HepG2 (cell line): ENCODE data around the gene MRPL48. TPM values are rescaled to one million over a fixed set of nuclear protein-coding genes. Genes with fewer than 3 reads are reported as not detected.
A peak's percentile ranks its signal among the peaks of the same experiment; 100 is the strongest.

ENCODE experiments used
- ATAC-seq: fragments of 200-7000 bp; cut with Tn5 transposase; 3 replicates; pipeline ENCODE4 v1.9.1; 2020; ENCODE audit warnings: mild to moderate bottlenecking, moderate library complexity
- BruUV-seq: library from RNA; stranded (reverse); fragments of 400-500 nt; replicated peaks from 2 replicates; lab custom pipeline; 2021; lab: Mats Ljungman, UMichigan
- CTCF ChIA-PET: fragments of 300-600 bp; formaldehyde crosslinking; extraction: SDS; loops from one replicate; lab custom pipeline; 2021; ENCODE audit warnings: low total read pairs, inconsistent platforms, low intra/inter-chr PET ratio; lab: Yijun Ruan, JAX
- POLR2A ChIA-PET: fragments of 350-600 bp; sonication (Branson Sonifier 250); formaldehyde crosslinking; loops from one replicate; lab custom pipeline; 2020; ENCODE audit warnings: antibody characterized with exemption, inconsistent platforms; lab: Yijun Ruan, JAX
- DNase-seq: peaks from one replicate; pipeline ENCODE4 v3.0.0-alpha.2; 2015; ENCODE audit warnings: low spot score
- FAIRE-seq: peaks from 3 replicates; lab custom pipeline; 2011; peaks lifted over from hg19 to GRCh38; lab: Jason Lieb, UNC
- H2AFZ ChIP-seq: one replicate; pipeline ENCODE4 v1.6.1; 2011; ENCODE audit warnings: low read length, inconsistent platforms
- H3K27ac ChIP-seq: fragments of 300-600 bp; 3 replicates; pipeline ENCODE4 v1.8.0; 2011; ENCODE audit warnings: mixed run types, mild to moderate bottlenecking, mixed read lengths, low read length, inconsistent platforms; ENCODE audit not compliant: insufficient read depth; ENCODE audit errors: extremely low read length
- H3K27me3 ChIP-seq, 2 experiments: fragments of 200-600 bp in 1 of 2; 2 replicates in 1 of 2; 3 replicates in 1 of 2; pipeline versions ENCODE4 v1.6.0 to v1.8.0; 2011; ENCODE audit warnings: low read length in 2 of 2, mild to moderate bottlenecking in 2 of 2, moderate library complexity in 2 of 2, inconsistent platforms in 1 of 2; ENCODE audit not compliant: insufficient read depth in 2 of 2, control insufficient read depth in 1 of 2
- H3K36me3 ChIP-seq, 2 experiments: fragments of 200-600 bp in 1 of 2; replicated peaks in 1 of 2; 2 replicates in 1 of 2; 3 replicates in 1 of 2; pipeline versions ENCODE4 v1.5.1 to v1.8.0; 2011; ENCODE audit warnings: low read length in 2 of 2, inconsistent platforms in 1 of 2; ENCODE audit not compliant: insufficient read depth in 2 of 2, control insufficient read depth in 1 of 2
- H3K4me1 ChIP-seq: 2 replicates; pipeline ENCODE4 v1.5.1; 2012; ENCODE audit warnings: low read length, inconsistent platforms; ENCODE audit not compliant: insufficient read depth
- H3K4me2 ChIP-seq: 2 replicates; pipeline ENCODE4 v1.6.0; 2011; ENCODE audit warnings: low read depth, low read length, inconsistent platforms
- H3K4me3 ChIP-seq, 3 experiments: fragments of 200-600 bp in 1 of 3; sonication (generic), shearing (Covaris generic) in 1 of 3; replicated peaks in 1 of 3; 2 replicates each; pipeline ENCODE4 v1.5.1; 2011 to 2016; ENCODE audit warnings: low read length in 3 of 3, inconsistent platforms in 2 of 3, low read depth in 2 of 3, mild to moderate bottlenecking in 2 of 3, control low read depth in 1 of 3, mixed read lengths in 1 of 3; ENCODE audit not compliant: insufficient read depth in 1 of 3
- H3K79me2 ChIP-seq: one replicate; pipeline ENCODE4 v1.6.1; 2011; ENCODE audit warnings: low read length, inconsistent platforms; ENCODE audit not compliant: insufficient read depth
- H3K9ac ChIP-seq: 2 replicates; pipeline ENCODE4 v1.6.0; 2011; ENCODE audit warnings: mild to moderate bottlenecking, low read depth, low read length, inconsistent platforms; ENCODE audit not compliant: insufficient read depth
- H3K9me3 ChIP-seq: 2 replicates; pipeline ENCODE4 v1.5.1; 2012; ENCODE audit warnings: mild to moderate bottlenecking, low read length
- H4K20me1 ChIP-seq: 2 replicates; pipeline ENCODE4 v1.6.0; 2011; ENCODE audit warnings: inconsistent platforms, mild to moderate bottlenecking, low read length, moderate library complexity; ENCODE audit not compliant: insufficient read depth
- ATF7 ChIP-seq, 2 experiments: fragments of 450-650 bp in 1 of 2; sonication (generic) in 1 of 2; formaldehyde crosslinking in 1 of 2; IDR thresholded peaks; 2 replicates each; pipeline versions ENCODE4 v1.4.0 to v1.6.1; 2016 to 2020; ENCODE audit warnings: antibody characterized with exemption in 1 of 2, mild to moderate bottlenecking in 1 of 2, missing genetic modification reagents in 1 of 2
- HNF1B ChIP-seq: sonication (generic); formaldehyde crosslinking; IDR thresholded peaks from 2 replicates; pipeline ENCODE4 v1.5.1; 2020; ENCODE audit warnings: mild to moderate bottlenecking, moderate library complexity, missing genetic modification reagents
- NCOA1 ChIP-seq: sonication (generic); formaldehyde crosslinking; IDR thresholded peaks from 2 replicates; pipeline ENCODE4 v1.9.0; 2021; ENCODE audit warnings: missing genetic modification reagents
- PLRG1 ChIP-seq: fragments of 450-650 bp; conservative IDR thresholded peaks from 2 replicates; pipeline ENCODE4 v1.6.1; 2016
- TCF12 ChIP-seq, 2 experiments: fragments of 450-650 bp in 1 of 2; sonication (generic) in 1 of 2; formaldehyde crosslinking in 1 of 2; IDR thresholded peaks; 2 replicates each; pipeline versions ENCODE4 v1.6.1 to v1.8.0; 2017 to 2022; ENCODE audit warnings: antibody characterized with exemption in 1 of 2, mild to moderate bottlenecking in 1 of 2, missing genetic modification reagents in 1 of 2, moderate library complexity in 1 of 2
- TFDP1 ChIP-seq: IDR thresholded peaks from 2 replicates; pipeline ENCODE4 v1.6.1; 2016; ENCODE audit warnings: missing compliant biosample characterization, missing genetic modification reagents, borderline replicate concordance
- ZBTB39 ChIP-seq: sonication (generic); formaldehyde crosslinking; IDR thresholded peaks from 2 replicates; pipeline ENCODE4 v1.5.0; 2020; ENCODE audit warnings: missing genetic modification reagents
- ZNF33A ChIP-seq: sonication (generic); formaldehyde crosslinking; IDR thresholded peaks from 2 replicates; pipeline ENCODE4 v1.5.1; 2020; ENCODE audit warnings: missing genetic modification reagents, mild to moderate bottlenecking, moderate library complexity, borderline replicate concordance
- ZNF430 ChIP-seq: sonication (generic); formaldehyde crosslinking; IDR thresholded peaks from 2 replicates; pipeline ENCODE4 v1.9.0; 2021; ENCODE audit warnings: mild to moderate bottlenecking, missing genetic modification reagents
- ZNF556 ChIP-seq: sonication (generic); formaldehyde crosslinking; IDR thresholded peaks from 2 replicates; pipeline ENCODE4 v1.4.0; 2020; ENCODE audit warnings: mild to moderate bottlenecking, missing genetic modification reagents, borderline replicate concordance
- ZNF83 ChIP-seq: sonication (generic); formaldehyde crosslinking; IDR thresholded peaks from 2 replicates; pipeline ENCODE4 v1.4.0; 2020; ENCODE audit warnings: missing genetic modification reagents, mild to moderate bottlenecking, borderline replicate concordance
- WGBS: methylation state at CpG from one replicate; pipeline ENCODE4 v1.1.6; 2017; ENCODE audit warnings: low lambda C conversion rate; 5-methylcytosine and 5-hydroxymethylcytosine counted together
- in situ Hi-C: cut with HindIII; loops from 2 replicates; pipeline ENCODE4 v1.10.0; 2017; ENCODE audit warnings: low pct_unique_long_range_greater_than_20kb; ENCODE audit not compliant: extremely low pct_ligation_motif_present
- intact Hi-C: fragments of 100-400 bp; cut with micrococcal nuclease; formaldehyde crosslinking; loops from one replicate; pipeline ENCODE4 v1.10.0; 2022; ENCODE audit not compliant: unreplicated experiment
- polyA plus RNA-seq, 8 experiments: library from polyadenylated mRNA; depleted of rRNA in 3 of 8; stranded (reverse) in 7 of 8; unstranded in 1 of 8; fragments of >200 nt; fragmentation: Illumina TruSeq in 4 of 8; extraction: Trizol in 4 of 8; gene quantifications; 2 replicates each; pipeline versions ENCODE4 v1.2.1 to v1.2.3, GENCODE V29; 2011 to 2016; ENCODE audit warnings: low read depth in 4 of 8, missing spikeins in 1 of 8, mixed read lengths in 1 of 8; ENCODE audit not compliant: insufficient read depth in 1 of 8
- total RNA-seq, 5 experiments: library from RNA; depleted of rRNA; stranded (reverse); fragments of >200 nt; fragmentation: Illumina TruSeq; extraction: Trizol; gene quantifications; 2 replicates each; pipeline ENCODE4 v1.2.3, GENCODE V29; 2016; ENCODE audit warnings: low read depth in 1 of 5
- TF ChIP-seq, protein P1 (sequence below): IDR thresholded peaks from 2 replicates; pipeline ENCODE4 v1.6.1; 2016; ENCODE audit warnings: missing biosample characterization, missing genetic modification reagents, low read depth

The MRPL48 gene
- total and polyA plus RNA-seq, 2 of the 13 experiments (the other 11 are each of a cell fraction or from before 2014, with no cell fraction given) = 61.2 to 67.9 TPM

DNA sequence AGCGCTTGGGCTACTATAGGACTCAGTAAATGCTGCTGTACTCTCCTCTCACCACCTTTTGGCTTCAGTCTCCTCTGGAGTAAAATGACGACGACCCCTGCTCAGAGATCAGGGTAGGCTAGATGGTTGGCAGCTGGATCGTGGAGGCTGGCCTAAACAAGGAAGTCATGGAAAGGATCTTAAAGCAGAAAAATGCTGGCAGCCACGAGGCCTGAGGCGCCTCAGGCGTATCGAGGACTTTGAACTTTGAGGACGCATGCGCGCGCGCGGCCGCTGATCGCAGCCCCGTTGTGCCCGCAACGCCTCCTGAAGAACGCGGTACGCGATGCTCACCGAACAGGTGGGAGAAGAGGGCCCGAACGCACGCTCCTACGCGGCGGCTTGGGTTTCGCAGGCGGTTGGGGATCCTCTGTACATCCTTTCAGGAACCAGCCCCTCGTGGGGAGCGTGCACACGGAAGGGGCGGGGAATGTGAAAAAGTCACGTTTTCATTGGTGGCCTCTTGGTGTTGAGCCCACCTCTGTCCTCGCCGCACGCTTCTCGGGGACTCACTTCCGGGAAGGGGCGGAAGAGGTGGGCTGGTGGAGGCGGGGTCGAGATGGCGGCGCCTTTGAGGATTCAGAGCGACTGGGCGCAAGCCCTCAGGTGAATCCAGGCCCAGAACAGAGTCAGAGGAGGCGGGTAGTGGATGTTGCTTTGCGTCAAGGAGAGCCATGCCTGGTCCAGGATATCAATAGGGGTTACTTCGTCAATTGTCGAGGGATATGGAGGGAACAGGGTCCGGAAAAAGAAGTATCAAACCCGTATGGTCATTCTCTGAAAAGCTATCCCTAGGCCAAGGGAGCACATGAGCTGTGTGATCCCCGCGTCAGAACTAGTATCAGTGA is 89.0 kb downstream of the MRPL48 start, which contains the start of the genes COA4 and PAAF1:
Gene COA4, minus strand, starts transcription at position 423 of the 887 bp plus-strand sequence. CDS start 3,468 bp downstream, outside the sequence.
Gene PAAF1, plus strand, starts transcription at position 576 of the 887 bp plus-strand sequence. Its CDS starts 23 bp downstream, at position 599.
- peak within 1 kb of the TSS; percentile 98 for H3K27ac ChIP-seq
- FAIRE-seq = peak; percentile 60
- H3K9ac ChIP-seq = peak within 1 kb of the TSS; percentile 94
- H4K20me1 ChIP-seq = no peaks in the 10 kb centered on the region; the same call in 1 of the 2 replicates
- peaks cover 6 to 29% of the 10 kb centered on the region in 2 experiments for H3K36me3 ChIP-seq
- peak within 1 kb of the TSS; percentile 99 for H3K4me2 ChIP-seq
- WGBS = 0% methylated on average over 31 of the region's 57 CpGs
- ChIA-PET POLR2A (interaction anchor here (1.0 to 2.2 kb wide), 5 partner anchors 8 to 116 kb away, joined by 3 to 10 read pairs (median 5); partner anchors contain the start of gene RAB6A), CTCF (no interaction called here)
- intact Hi-C loops (loop anchor here (2.0 kb wide), 2 partner anchors 88 to 116 kb away; partner anchors contain the start of gene RAB6A), in situ Hi-C loops (no loop called here)
- no peaks in the 10 kb centered on the region; a peak in 1 of 5 replicates for H3K27me3 ChIP-seq
- H3K79me2 ChIP-seq = peaks cover 39% of the 10 kb centered on the region
- peak; percentile 98 for DNase-seq
- H2AFZ ChIP-seq = peak within 1 kb of the TSS; percentile 87
- no TSS peak for BruUV-seq
- peaks cover 53% of the 10 kb centered on the region for H3K4me1 ChIP-seq
- peak within 1 kb of the TSS; percentile 70 to 88 (median 82) for H3K4me3 ChIP-seq
- ATAC-seq = peak; percentile 96
- no peaks in the 10 kb centered on the region for H3K9me3 ChIP-seq
- TF ChIP-seq PLRG1 = no peak
- TF ChIP-seq, protein P1, sequence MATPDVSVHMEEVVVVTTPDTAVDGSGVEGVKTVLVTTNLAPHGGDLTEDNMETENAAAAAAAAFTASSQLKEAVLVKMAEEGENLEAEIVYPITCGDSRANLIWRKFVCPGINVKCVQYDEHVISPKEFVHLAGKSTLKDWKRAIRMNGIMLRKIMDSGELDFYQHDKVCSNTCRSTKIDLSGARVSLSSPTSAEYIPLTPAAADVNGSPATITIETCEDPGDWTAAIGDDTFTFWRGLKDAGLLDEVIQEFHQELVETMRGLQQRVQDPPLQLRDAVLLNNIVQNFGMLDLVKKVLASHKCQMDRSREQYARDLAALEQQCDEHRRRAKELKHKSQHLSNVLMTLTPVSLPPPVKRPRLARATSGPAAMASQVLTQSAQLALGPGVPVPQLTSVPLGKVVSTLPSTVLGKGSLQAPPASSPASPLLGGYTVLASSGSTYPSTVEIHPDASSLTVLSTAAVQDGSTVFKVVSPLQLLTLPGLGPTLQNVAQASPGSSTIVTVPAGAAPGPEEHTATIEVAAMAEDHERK (CRISPR knock-in tag) = peak; percentile 71; the same call in 1 of the 2 replicates
- no peak for TF ChIP-seq ZBTB39 (CRISPR knock-in tag)
- TF ChIP-seq TCF12 (IDR thresholded peaks at IDR 0.05) = no peak
- no peak; the same call in 1 of the 2 replicates for TF ChIP-seq TCF12 (CRISPR knock-in tag; IDR thresholded peaks at IDR 0.05)
- no peak for TF ChIP-seq ATF7 (IDR thresholded peaks at IDR 0.05)
- peak; percentile 33; the same call in 1 of the 2 replicates for TF ChIP-seq ATF7 (CRISPR knock-in tag; IDR thresholded peaks at IDR 0.05)
- 0 out of 2 replicates have a peak, but pooled peaks have one; percentile 50 for TF ChIP-seq TFDP1 (CRISPR knock-in tag)
- no peak; the same call in 1 of the 2 replicates for TF ChIP-seq NCOA1 (CRISPR knock-in tag)
- peak; percentile 76 for TF ChIP-seq HNF1B (CRISPR knock-in tag)
- TF ChIP-seq ZNF83 (CRISPR knock-in tag) = peak; percentile 68; the same call in 1 of the 2 replicates
- TF ChIP-seq ZNF430 (CRISPR knock-in tag) = no peak; the same call in 1 of the 2 replicates
- TF ChIP-seq ZNF556 = peak; percentile 88; the same call in 1 of the 2 replicates
- TF ChIP-seq ZNF33A (CRISPR knock-in tag) = no peak
